HG02943 (cell line): Measurements from ENCODE around the gene MRPL57.
"Not testable (repeated sequence)": the region's sequence is repeated elsewhere in the genome, so short reads cannot be mapped to it uniquely, and the experiment has no call there.

ENCODE experiments used
- ATAC-seq: cut with Tn5 transposase; IDR thresholded peaks from one replicate; pipeline ENCODE4 v1.9.1; 2021; ENCODE audit warnings: mild to moderate bottlenecking, low read depth, moderate library complexity; ENCODE audit not compliant: unreplicated experiment

MRPL57 gene

GRCh38 chr13:21176215-21176981 lies at the start of gene MRPL57, which contains the start of gene SKA3:
MRPL57 (plus strand) TSS chr13:21176658; CDS start chr13:21176917, 259 bp downstream.
SKA3 (minus strand) TSS chr13:21176552; CDS start chr13:21176477, 75 bp downstream.
- peak; percentile 90 for ATAC-seq

DNA sequence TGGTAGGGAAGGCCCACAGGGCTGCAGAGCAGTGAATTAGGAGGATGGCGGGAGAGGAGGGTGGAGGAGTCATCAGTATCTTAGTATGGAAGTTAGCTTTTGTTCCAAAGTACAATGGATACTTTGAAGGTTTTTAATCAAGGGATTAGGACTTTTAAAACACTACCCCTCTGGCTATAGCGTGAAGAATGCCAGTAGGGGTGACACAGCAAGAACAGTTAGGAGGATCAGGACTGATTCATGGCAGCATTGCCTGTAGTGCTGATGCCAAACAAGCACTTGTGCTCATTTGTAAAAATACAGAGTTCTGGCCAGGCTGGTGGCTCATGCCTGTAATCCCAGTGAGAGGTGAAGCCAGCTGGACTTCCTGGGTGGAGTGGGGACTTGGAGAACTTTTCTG lies 46.3 kb upstream of the MRPL57 start:
- no peak for ATAC-seq

DNA sequence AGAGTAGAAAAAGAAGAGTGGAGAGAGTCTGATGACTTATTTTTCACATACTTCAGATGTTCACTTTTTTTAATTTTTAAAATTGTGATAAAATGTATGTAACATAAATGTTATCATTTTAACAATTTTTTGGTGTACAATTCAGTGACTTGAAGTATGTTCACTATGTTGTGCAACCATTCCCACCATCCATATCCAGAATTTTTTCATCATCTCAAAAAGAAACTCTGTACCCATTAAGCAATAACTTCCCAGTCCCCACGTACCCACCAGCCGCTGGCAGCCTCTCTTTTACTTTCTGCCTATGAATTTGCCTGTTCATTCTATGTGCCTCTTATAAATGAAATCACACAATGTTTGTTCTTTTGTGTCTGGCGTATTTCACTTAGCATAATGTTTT lies 43.4 kb upstream of the MRPL57 start:
- no peak for ATAC-seq

GRCh38 chr13:21134475-21134874 lies 42.0 kb upstream of the MRPL57 start:
- no peak for ATAC-seq

DNA sequence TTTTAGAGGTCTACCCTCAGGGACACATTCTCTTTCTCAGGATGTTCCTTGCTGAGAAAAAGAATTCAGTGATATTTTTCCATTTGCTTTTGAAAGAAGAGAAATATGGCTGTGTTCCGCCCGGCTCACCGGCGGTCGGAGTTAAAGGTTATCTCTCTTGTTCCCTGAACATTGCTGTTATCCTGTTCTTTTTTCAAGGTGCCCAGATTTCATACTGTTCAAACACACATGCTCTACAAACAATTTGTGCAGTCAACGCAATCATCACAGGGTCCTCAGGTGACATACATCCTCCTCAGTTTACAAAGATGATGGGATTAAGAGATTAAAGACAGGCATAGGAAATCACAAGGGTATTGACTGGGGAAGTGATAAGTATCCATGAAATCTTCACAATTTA lies 40.6 kb upstream of the MRPL57 start:
- ATAC-seq, result not testable (repeated sequence)

- no peak for ATAC-seq
Measured at GRCh38 chr13:21137696-21138095, 38.8 kb upstream of the MRPL57 start.

DNA sequence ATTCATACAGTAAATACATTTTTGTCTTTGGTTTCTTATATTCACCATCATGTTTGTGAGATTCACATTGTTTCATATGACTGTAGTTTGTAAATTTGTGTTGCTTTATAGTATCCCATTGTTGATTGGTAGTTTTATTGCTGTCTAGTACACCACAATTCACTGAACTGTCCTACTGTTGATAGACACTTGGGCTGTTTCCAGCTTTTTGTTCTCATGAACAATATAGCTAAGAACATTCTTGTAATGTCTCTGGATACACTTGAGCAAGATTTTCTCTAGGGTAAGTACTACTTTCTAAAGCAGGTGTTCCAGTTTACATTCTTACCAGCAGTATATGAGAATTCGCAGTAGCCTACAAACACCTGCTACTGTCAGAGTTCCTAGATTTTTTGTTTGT lies 37.9 kb upstream of the MRPL57 start:
- no peak for ATAC-seq

GRCh38 chr13:21139374-21139773 lies 37.1 kb upstream of the MRPL57 start:
- ATAC-seq, result no peak

GRCh38 chr13:21142766-21143165 lies 33.7 kb upstream of the MRPL57 start:
- ATAC-seq, result no peak

GRCh38 chr13:21147827-21148226 lies 28.6 kb upstream of the MRPL57 start:
- no peak for ATAC-seq

- ATAC-seq, result no peak
Measured at GRCh38 chr13:21148557-21149258, 27.8 kb upstream of the MRPL57 start.

DNA sequence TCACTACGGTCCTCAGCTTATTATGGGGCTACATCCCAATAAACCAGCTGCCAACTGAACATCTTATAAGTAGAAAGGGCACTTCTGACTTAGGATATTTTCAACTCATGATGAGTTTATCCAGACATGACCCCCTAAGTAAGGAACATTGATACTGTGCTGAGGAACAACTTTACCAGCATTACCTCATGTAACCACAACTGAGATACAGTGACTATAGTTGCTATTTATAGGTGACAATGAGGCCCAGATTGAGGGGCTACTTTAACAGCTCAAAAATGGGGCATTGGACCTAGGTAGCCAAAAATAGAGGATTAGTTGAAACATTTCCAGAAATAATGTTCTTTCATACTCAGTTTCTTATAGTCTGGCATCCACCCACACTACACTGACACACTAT lies 26.9 kb upstream of the MRPL57 start:
- ATAC-seq, result no peak

GRCh38 chr13:21150013-21150412 lies 26.4 kb upstream of the MRPL57 start:
- no peak for ATAC-seq

DNA sequence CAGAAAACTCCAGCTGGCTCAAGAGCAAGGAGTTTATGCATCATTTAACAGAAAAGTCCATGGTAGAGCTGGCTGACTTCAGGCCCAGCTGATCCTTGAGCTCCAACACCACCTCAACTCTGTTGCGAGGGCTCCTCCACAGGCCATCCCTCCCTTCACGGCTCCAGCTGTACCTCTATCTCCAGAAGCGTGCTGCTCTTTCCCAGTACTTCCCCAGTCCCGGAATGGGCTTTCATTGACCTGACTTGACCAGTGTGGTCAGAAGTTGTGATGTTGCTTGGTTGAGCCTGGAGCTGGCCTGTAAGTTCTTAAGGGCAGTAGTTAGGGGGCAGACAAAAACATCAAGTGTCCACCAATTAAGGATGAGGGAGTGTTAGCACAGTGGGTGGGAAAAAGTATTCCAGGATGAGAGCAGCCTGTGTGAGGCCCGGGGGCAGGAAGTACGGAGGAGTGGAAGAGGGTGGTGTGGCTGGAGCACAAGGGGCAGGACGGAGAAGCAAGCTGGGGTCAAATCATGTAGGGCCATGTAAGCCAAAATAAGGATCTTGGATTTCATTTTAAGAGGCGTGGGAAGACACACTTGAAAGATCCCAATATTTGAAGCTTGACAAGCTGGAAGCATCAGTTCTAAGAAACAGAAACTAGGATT lies 24.1 kb upstream of the MRPL57 start:
- no peak for ATAC-seq

- no peak for ATAC-seq
Measured at GRCh38 chr13:21164631-21165030, 11.8 kb upstream of the MRPL57 start.

DNA sequence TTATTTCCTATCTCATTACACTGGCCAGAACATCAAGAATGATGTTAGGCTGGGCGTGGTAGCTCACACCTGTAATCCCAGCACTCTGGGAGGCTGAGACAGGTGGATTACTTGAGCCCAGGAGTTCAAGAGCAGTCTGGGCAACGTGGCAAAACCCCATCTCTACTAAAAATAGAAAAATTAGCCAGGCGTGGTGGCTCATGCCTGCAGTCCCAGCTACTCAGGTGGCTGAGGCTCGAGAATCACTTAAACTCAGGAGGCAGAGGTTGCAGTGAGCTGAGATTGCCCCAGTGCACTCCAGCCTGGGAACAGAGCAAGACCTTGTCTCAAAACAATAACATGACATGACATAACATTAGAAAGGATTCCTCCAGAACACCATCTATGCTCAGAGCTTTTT lies 10.9 kb upstream of the MRPL57 start:
- not testable (repeated sequence) for ATAC-seq

- no peak for ATAC-seq
Measured at GRCh38 chr13:21171420-21171819, 5.0 kb upstream of the MRPL57 start.

GRCh38 chr13:21173767-21174166 lies 2.7 kb upstream of the MRPL57 start:
- not testable (repeated sequence) for ATAC-seq

DNA sequence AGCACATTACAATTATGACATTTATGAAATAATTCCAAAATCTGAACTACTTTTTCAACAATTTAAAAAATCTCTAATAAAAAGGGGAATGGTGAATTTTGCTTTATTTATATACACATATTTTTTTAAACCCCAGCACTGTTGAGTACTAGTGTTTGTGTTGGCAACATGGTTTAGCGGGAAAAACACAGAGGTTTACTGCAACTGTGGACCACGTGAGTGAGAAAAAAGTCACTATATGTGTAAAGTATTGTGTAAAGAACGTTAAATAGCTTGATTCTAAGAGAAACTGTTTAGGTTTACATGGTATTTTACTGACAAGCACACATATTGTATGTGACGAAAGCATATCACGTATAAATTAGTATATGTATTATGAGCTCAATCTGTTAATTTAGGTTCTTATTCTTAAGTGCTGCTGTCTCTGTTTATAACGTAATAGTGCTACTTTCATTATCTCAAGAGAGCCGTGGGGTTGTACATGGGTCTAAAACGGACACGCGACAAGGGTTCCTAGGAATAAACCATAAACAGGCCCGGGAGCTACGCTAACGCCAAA lies 723 bp upstream of the MRPL57 start:
- ATAC-seq, result no peak

GRCh38 chr13:21176982-21177284 lies 475 bp downstream of the MRPL57 start:
- ATAC-seq, result peak; percentile 27

GRCh38 chr13:21181671-21182070 lies 5.2 kb downstream of the MRPL57 start:
- ATAC-seq, result no peak
